DMS153 (cell line): Measurements from ENCODE around the gene NEK6.

Experiments used
- DNase-seq: peaks from one replicate; lab custom pipeline; 2025; lab: John Stamatoyannopoulos, UW

NEK6 gene

GRCh38 chr9:124257844-124258606 lies at the start of gene NEK6:
Gene NEK6, plus strand, starts transcription at chr9:124257949. Its CDS starts 44,016 bp downstream, at chr9:124301965.
- DNase-seq: no peak

- no peak for DNase-seq
Observed at GRCh38 chr9:124208571-124208970, 49.2 kb upstream of the NEK6 start.

GRCh38 chr9:124209279-124209678 lies 48.5 kb upstream of the NEK6 start:
- DNase-seq: no peak

- DNase-seq: no peak
Observed at GRCh38 chr9:124209774-124210173, 48.0 kb upstream of the NEK6 start.

- DNase-seq: no peak
Observed at GRCh38 chr9:124210697-124211096, 47.1 kb upstream of the NEK6 start.

- DNase-seq: no peak
Observed at GRCh38 chr9:124212381-124213050, 45.2 kb upstream of the NEK6 start.

GRCh38 chr9:124213396-124213795 lies 44.4 kb upstream of the NEK6 start:
- no peak for DNase-seq

- no peak for DNase-seq
Observed at GRCh38 chr9:124214116-124214515, 43.6 kb upstream of the NEK6 start.

GRCh38 chr9:124214596-124215367 lies 43.0 kb upstream of the NEK6 start:
- no peak for DNase-seq

- DNase-seq: no peak
Observed at GRCh38 chr9:124215368-124215910, 42.3 kb upstream of the NEK6 start.

GRCh38 chr9:124215956-124216355 lies 41.8 kb upstream of the NEK6 start:
- no peak for DNase-seq

- no peak for DNase-seq
Observed at GRCh38 chr9:124216474-124217176, 41.1 kb upstream of the NEK6 start.

- no peak for DNase-seq
Observed at GRCh38 chr9:124217836-124218437, 39.8 kb upstream of the NEK6 start.

GRCh38 chr9:124218438-124218982 lies 39.2 kb upstream of the NEK6 start:
- peak; percentile 41 for DNase-seq

GRCh38 chr9:124218987-124219461 lies 38.7 kb upstream of the NEK6 start:
- peak; percentile 31 for DNase-seq

GRCh38 chr9:124220946-124221451 lies 36.8 kb upstream of the NEK6 start:
- peak; percentile 72 for DNase-seq

GRCh38 chr9:124221676-124222075 lies 36.1 kb upstream of the NEK6 start:
- no peak for DNase-seq

- DNase-seq: no peak
Observed at GRCh38 chr9:124222109-124222508, 35.6 kb upstream of the NEK6 start.

- DNase-seq: peak; percentile 83
Observed at GRCh38 chr9:124222918-124223720, 34.6 kb upstream of the NEK6 start.

GRCh38 chr9:124225945-124226344 lies 31.8 kb upstream of the NEK6 start:
- DNase-seq: no peak
